Large intestine (tissue), 3 donors: Measurements from ENCODE around the gene RAPGEF2. TPM values are rescaled to one million over a fixed set of nuclear protein-coding genes. Genes with fewer than 3 reads are reported as not detected.

Experiments used
- DNase-seq, 2 donors: peaks; one replicate each; pipeline versions ENCODE4 v3.0.0 to v3.0.0-alpha.2; 2013
- H3K27ac ChIP-seq: one replicate; pipeline ENCODE4 v1.5.1; 2013; ENCODE audit warnings: low read length
- H3K27me3 ChIP-seq: 2 replicates; pipeline ENCODE4 v1.6.1; 2013; ENCODE audit warnings: low read length; ENCODE audit not compliant: control insufficient read depth, insufficient read depth
- H3K36me3 ChIP-seq: 2 replicates; pipeline ENCODE4 v1.6.1; 2013; ENCODE audit warnings: low read length; ENCODE audit not compliant: control insufficient read depth, insufficient read depth
- H3K4me1 ChIP-seq: one replicate; pipeline ENCODE4 v1.6.1; 2013; ENCODE audit warnings: low read length; ENCODE audit not compliant: control insufficient read depth, insufficient read depth
- H3K4me3 ChIP-seq: one replicate; pipeline ENCODE4 v1.5.1; 2013; ENCODE audit warnings: low read length
- H3K9me3 ChIP-seq: one replicate; pipeline ENCODE4 v1.6.1; 2013; ENCODE audit warnings: mild to moderate bottlenecking, low read depth, low read length, moderate library complexity; ENCODE audit not compliant: control insufficient read depth
- WGBS: methylation state at CpG from one replicate; pipeline ENCODE4 v1.1.5; 2013; ENCODE audit warnings: low lambda C conversion rate; ENCODE audit not compliant: insufficient coverage; 5-methylcytosine and 5-hydroxymethylcytosine counted together
- polyA plus RNA-seq: library from polyadenylated mRNA; unstranded; fragments of 120-200 nt; gene quantifications from one replicate; pipeline ENCODE4 v1.2.1, GENCODE V29; 2013

RAPGEF2 gene
- polyA plus RNA-seq, 1 donor: 43.4 TPM

- no CpG with 5 or more reads among the region's 1 CpG for WGBS
- H3K4me1 ChIP-seq: no peaks in the 10 kb centered on the region
- peak in 1 of 2 donors; percentile 17 for DNase-seq
- no peaks in the 10 kb centered on the region for H3K36me3 ChIP-seq
- H3K9me3 ChIP-seq: no peaks in the 10 kb centered on the region
- no peak overlapping the region for H3K4me3 ChIP-seq
- no peaks in the 10 kb centered on the region for H3K27me3 ChIP-seq
- no peak overlapping the region for H3K27ac ChIP-seq
Measured at GRCh38 chr4:159193046-159193620, 90.3 kb downstream of the RAPGEF2 start.

GRCh38 chr4:159195361-159195769 lies 92.5 kb downstream of the RAPGEF2 start:
- WGBS: 60% methylated on average over 1 of the region's 5 CpGs
- Histone ChIP-seq H3K9me3 (no peaks in the 10 kb centered on the region), H3K4me3 (no peak overlapping the region), H3K27ac (no peak overlapping the region), H3K36me3 (no peaks in the 10 kb centered on the region), H3K4me1 (no peaks in the 10 kb centered on the region), H3K27me3 (no peaks in the 10 kb centered on the region)
- no peak for DNase-seq

GRCh38 chr4:159197260-159197884 lies 94.5 kb downstream of the RAPGEF2 start:
- H3K9me3 ChIP-seq: no peaks in the 10 kb centered on the region
- no peak for DNase-seq
- H3K4me1 ChIP-seq: no peaks in the 10 kb centered on the region
- H3K4me3 ChIP-seq: no peak overlapping the region
- 80% methylated on average over 2 of the region's 4 CpGs for WGBS
- H3K36me3 ChIP-seq: no peaks in the 10 kb centered on the region
- H3K27me3 ChIP-seq: no peaks in the 10 kb centered on the region
- no peak overlapping the region for H3K27ac ChIP-seq

GRCh38 chr4:159197885-159198269 lies 95.0 kb downstream of the RAPGEF2 start:
- WGBS: 100% methylated on average over 1 of the region's 6 CpGs
- H3K9me3 ChIP-seq: no peaks in the 10 kb centered on the region
- H3K36me3 ChIP-seq: no peaks in the 10 kb centered on the region
- H3K4me3 ChIP-seq: no peak overlapping the region
- H3K27ac ChIP-seq: no peak overlapping the region
- no peaks in the 10 kb centered on the region for H3K4me1 ChIP-seq
- no peak for DNase-seq
- H3K27me3 ChIP-seq: no peaks in the 10 kb centered on the region

- Histone ChIP-seq H3K9me3 (no peaks in the 10 kb centered on the region), H3K4me1 (no peaks in the 10 kb centered on the region), H3K4me3 (no peak overlapping the region), H3K36me3 (no peaks in the 10 kb centered on the region), H3K27ac (no peak overlapping the region), H3K27me3 (no peaks in the 10 kb centered on the region)
- 100% methylated on average over 1 of the region's 1 CpG for WGBS
- no peak for DNase-seq
Measured at GRCh38 chr4:159199826-159200225, 96.9 kb downstream of the RAPGEF2 start.

- Histone ChIP-seq H3K27ac (no peak overlapping the region), H3K36me3 (no peaks in the 10 kb centered on the region), H3K27me3 (no peaks in the 10 kb centered on the region), H3K9me3 (no peaks in the 10 kb centered on the region), H3K4me1 (no peaks in the 10 kb centered on the region), H3K4me3 (no peak overlapping the region)
- DNase-seq: no peak
- WGBS: 88% methylated on average over 1 of the region's 6 CpGs
Measured at GRCh38 chr4:159201168-159201567, 98.3 kb downstream of the RAPGEF2 start.

- H3K36me3 ChIP-seq: no peaks in the 10 kb centered on the region
- H3K9me3 ChIP-seq: no peaks in the 10 kb centered on the region
- no peaks in the 10 kb centered on the region for H3K4me1 ChIP-seq
- no peak overlapping the region for H3K27ac ChIP-seq
- no peak overlapping the region for H3K4me3 ChIP-seq
- H3K27me3 ChIP-seq: no peaks in the 10 kb centered on the region
- no peak for DNase-seq
- 60% methylated on average over 1 of the region's 6 CpGs for WGBS
Measured at GRCh38 chr4:159204566-159204965, 101.7 kb downstream of the RAPGEF2 start.

GRCh38 chr4:159205466-159205865 lies 102.6 kb downstream of the RAPGEF2 start:
- H3K4me1 ChIP-seq: no peaks in the 10 kb centered on the region
- no peaks in the 10 kb centered on the region for H3K36me3 ChIP-seq
- no CpG with 5 or more reads among the region's 3 CpGs for WGBS
- no peaks in the 10 kb centered on the region for H3K9me3 ChIP-seq
- DNase-seq: no peak
- H3K4me3 ChIP-seq: no peak overlapping the region
- H3K27ac ChIP-seq: no peak overlapping the region
- H3K27me3 ChIP-seq: no peaks in the 10 kb centered on the region

- no peaks in the 10 kb centered on the region for H3K4me1 ChIP-seq
- H3K27me3 ChIP-seq: no peaks in the 10 kb centered on the region
- no peaks in the 10 kb centered on the region for H3K36me3 ChIP-seq
- no peak overlapping the region for H3K4me3 ChIP-seq
- no peaks in the 10 kb centered on the region for H3K9me3 ChIP-seq
- no peak for DNase-seq
- no peak overlapping the region for H3K27ac ChIP-seq
- 88% methylated on average over 2 of the region's 4 CpGs for whole genome bisulfite sequencing
Measured at GRCh38 chr4:159206427-159206871, 103.6 kb downstream of the RAPGEF2 start.

- H3K36me3 ChIP-seq: no peaks in the 10 kb centered on the region
- 75% methylated on average over 3 of the region's 4 CpGs for WGBS
- DNase-seq: no peak
- no peaks in the 10 kb centered on the region for H3K4me1 ChIP-seq
- H3K27ac ChIP-seq: no peak overlapping the region
- H3K9me3 ChIP-seq: no peaks in the 10 kb centered on the region
- no peak overlapping the region for H3K4me3 ChIP-seq
- no peaks in the 10 kb centered on the region for H3K27me3 ChIP-seq
Measured at GRCh38 chr4:159209249-159209648, 106.4 kb downstream of the RAPGEF2 start.

- no peak overlapping the region for H3K4me3 ChIP-seq
- H3K27me3 ChIP-seq: no peaks in the 10 kb centered on the region
- 100% methylated on average over 2 of the region's 3 CpGs for WGBS
- H3K36me3 ChIP-seq: no peaks in the 10 kb centered on the region
- H3K4me1 ChIP-seq: no peaks in the 10 kb centered on the region
- no peak overlapping the region for H3K27ac ChIP-seq
- H3K9me3 ChIP-seq: no peaks in the 10 kb centered on the region
- DNase-seq: no peak
Measured at GRCh38 chr4:159210975-159211374, 108.1 kb downstream of the RAPGEF2 start.
